Gastroesophageal sphincter (tissue), 3 donors: ENCODE measurements around the gene FOXO6.

Experiments used
- POLR2A ChIP-seq, 2 donors: fragments of 450-650 bp; IDR thresholded peaks; one replicate each; pipeline ENCODE4 v1.6.1; 2017; ENCODE audit warnings: antibody characterized with exemption in 2 of 2, mild to moderate bottlenecking in 2 of 2, moderate library complexity in 1 of 2
- TF ChIP-seq, protein P1 (sequence below), 4 experiments: fragments of 200-600 bp in 2 of 4; fragments of 450-650 bp in 2 of 4; sonication (generic) in 1 of 4; IDR thresholded peaks; one replicate each; pipeline ENCODE4 v1.5.1; 2017 to 2019; ENCODE audit warnings: antibody characterized with exemption in 4 of 4, mild to moderate bottlenecking in 2 of 4, moderate library complexity in 2 of 4

DNA sequence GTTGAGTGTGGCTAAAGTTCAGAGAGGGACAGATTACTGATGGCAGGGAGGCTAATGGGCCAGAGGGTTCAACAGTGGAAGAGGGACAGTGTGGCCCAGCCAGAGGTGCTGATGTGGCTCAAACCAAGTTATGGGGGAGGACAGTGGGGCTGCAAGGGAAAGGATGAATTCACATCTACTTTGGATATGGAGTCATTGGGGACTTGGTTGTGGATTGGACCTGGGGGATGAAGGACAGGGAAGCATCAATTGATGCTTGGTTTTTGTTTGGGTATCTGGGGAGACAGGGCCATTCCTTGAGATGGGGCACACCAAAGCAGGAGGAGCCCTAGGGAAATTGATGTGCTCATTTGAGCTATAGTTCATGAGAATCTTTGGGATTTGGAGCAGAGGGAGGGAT is 23.3 kb downstream of the FOXO6 start:
- TF ChIP-seq POLR2A (IDR thresholded peaks at IDR 0.05) = no peak
- TF ChIP-seq, protein P1, sequence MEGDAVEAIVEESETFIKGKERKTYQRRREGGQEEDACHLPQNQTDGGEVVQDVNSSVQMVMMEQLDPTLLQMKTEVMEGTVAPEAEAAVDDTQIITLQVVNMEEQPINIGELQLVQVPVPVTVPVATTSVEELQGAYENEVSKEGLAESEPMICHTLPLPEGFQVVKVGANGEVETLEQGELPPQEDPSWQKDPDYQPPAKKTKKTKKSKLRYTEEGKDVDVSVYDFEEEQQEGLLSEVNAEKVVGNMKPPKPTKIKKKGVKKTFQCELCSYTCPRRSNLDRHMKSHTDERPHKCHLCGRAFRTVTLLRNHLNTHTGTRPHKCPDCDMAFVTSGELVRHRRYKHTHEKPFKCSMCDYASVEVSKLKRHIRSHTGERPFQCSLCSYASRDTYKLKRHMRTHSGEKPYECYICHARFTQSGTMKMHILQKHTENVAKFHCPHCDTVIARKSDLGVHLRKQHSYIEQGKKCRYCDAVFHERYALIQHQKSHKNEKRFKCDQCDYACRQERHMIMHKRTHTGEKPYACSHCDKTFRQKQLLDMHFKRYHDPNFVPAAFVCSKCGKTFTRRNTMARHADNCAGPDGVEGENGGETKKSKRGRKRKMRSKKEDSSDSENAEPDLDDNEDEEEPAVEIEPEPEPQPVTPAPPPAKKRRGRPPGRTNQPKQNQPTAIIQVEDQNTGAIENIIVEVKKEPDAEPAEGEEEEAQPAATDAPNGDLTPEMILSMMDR (IDR thresholded peaks at IDR 0.05) = no peak
